Naive thymus-derived CD4-positive, alpha-beta T cell (primary cell): ENCODE measurements around the gene FAM81B. TPM values are rescaled to one million over a fixed set of nuclear protein-coding genes. Genes with fewer than 3 reads are reported as not detected.

ENCODE experiments used
- ATAC-seq: fragments of 150-1000 bp; cut with Tn5 transposase; 2 replicates; pipeline ENCODE4 v1.10.0; 2021; ENCODE audit warnings: mild to moderate bottlenecking, moderate library complexity
- CTCF ChIA-PET: fragments of 350-600 bp; sonication (Branson Sonifier 250); formaldehyde crosslinking; loops from one replicate; lab custom pipeline; 2021; ENCODE audit warnings: antibody characterized with exemption; lab: Charles Lee
- POLR2A ChIA-PET: fragments of 350-600 bp; sonication (Branson Sonifier 250); formaldehyde crosslinking; loops from one replicate; lab custom pipeline; 2021; ENCODE audit warnings: antibody characterized with exemption, inconsistent platforms; lab: Charles Lee
- DNase-seq, 9 donors: peaks; one replicate each; pipeline versions ENCODE4 v3.0.0 to v3.0.0-alpha.2; 2020 to 2022; ENCODE audit warnings: mixed read lengths in 1 of 9
- H3K27ac ChIP-seq: one replicate; pipeline ENCODE4 v1.7.0; 2013; ENCODE audit warnings: mild to moderate bottlenecking, low read depth, low read length, moderate library complexity
- H3K27me3 ChIP-seq, 2 donors: one replicate each; pipeline ENCODE4 v1.7.0; 2013; ENCODE audit warnings: low read length in 2 of 2, mild to moderate bottlenecking in 2 of 2, moderate library complexity in 2 of 2; ENCODE audit not compliant: control insufficient read depth in 2 of 2, insufficient read depth in 2 of 2
- H3K36me3 ChIP-seq, 3 experiments: 1 replicate in 2 of 3; 2 replicates in 1 of 3; pipeline ENCODE4 v1.7.0; 2013; ENCODE audit warnings: low read length in 3 of 3, mild to moderate bottlenecking in 3 of 3, moderate library complexity in 1 of 3; ENCODE audit not compliant: insufficient read depth in 3 of 3, control insufficient read depth in 2 of 3
- H3K4me1 ChIP-seq, 2 donors: one replicate each; pipeline ENCODE4 v1.7.0; 2013; ENCODE audit warnings: low read length in 2 of 2, mild to moderate bottlenecking in 2 of 2, moderate library complexity in 1 of 2; ENCODE audit not compliant: control insufficient read depth in 2 of 2, insufficient read depth in 2 of 2
- H3K4me3 ChIP-seq: 2 replicates; pipeline ENCODE4 v1.7.0; 2013; ENCODE audit warnings: mild to moderate bottlenecking, low read length
- H3K9me3 ChIP-seq, 3 experiments: 1 replicate in 2 of 3; 2 replicates in 1 of 3; pipeline ENCODE4 v1.7.0; 2013; ENCODE audit warnings: low read length in 3 of 3; ENCODE audit not compliant: control insufficient read depth in 2 of 3
- H3K27ac Mint-ChIP-seq, 9 donors: one replicate each; pipeline ENCODE4 v1.8.0; 2020 to 2022; ENCODE audit warnings: mixed read lengths in 9 of 9, mild to moderate bottlenecking in 8 of 9, moderate library complexity in 5 of 9, inconsistent platforms in 2 of 9
- H3K27me3 Mint-ChIP-seq, 5 donors: one replicate each; pipeline ENCODE4 v1.8.0; 2021 to 2022; ENCODE audit warnings: mixed read lengths in 5 of 5, mild to moderate bottlenecking in 1 of 5
- H3K36me3 Mint-ChIP-seq, 5 donors: one replicate each; pipeline ENCODE4 v1.8.0; 2020 to 2022; ENCODE audit warnings: mixed read lengths in 5 of 5, mild to moderate bottlenecking in 3 of 5, inconsistent platforms in 1 of 5
- H3K4me1 Mint-ChIP-seq, 7 donors: one replicate each; pipeline ENCODE4 v1.8.0; 2020 to 2022; ENCODE audit warnings: mixed read lengths in 7 of 7, mild to moderate bottlenecking in 3 of 7, inconsistent platforms in 1 of 7
- H3K4me3 Mint-ChIP-seq, 10 donors: one replicate each; pipeline ENCODE4 v1.8.0; 2020 to 2022; ENCODE audit warnings: mild to moderate bottlenecking in 10 of 10, mixed read lengths in 10 of 10, moderate library complexity in 6 of 10, inconsistent platforms in 2 of 10
- H3K9me3 Mint-ChIP-seq, 11 donors: one replicate each; pipeline ENCODE4 v1.8.0; 2020 to 2022; ENCODE audit warnings: mixed read lengths in 11 of 11, mild to moderate bottlenecking in 4 of 11, inconsistent platforms in 1 of 11, moderate library complexity in 1 of 11
- intact Hi-C, 2 donors: fragments of 100-400 bp; cut with micrococcal nuclease; formaldehyde crosslinking; loops; one replicate each; pipeline ENCODE4 v1.15.1; 2023
- polyA plus RNA-seq, 2 donors: library from polyadenylated mRNA; unstranded; fragments of 300-500 nt; fragmentation: Illumina TruSeq; gene quantifications; one replicate each; pipeline ENCODE4 v1.2.3, GENCODE V29; 2021
- total RNA-seq, 6 experiments: library from RNA in 5 of 6; stranded (reverse) in 5 of 6; gene quantifications; 1 replicate in 5 of 6; 2 replicates in 1 of 6; pipeline ENCODE4 v1.2.3 and lab custom pipeline; 2021 to 2026

Gene FAM81B
- total and polyA plus RNA-seq, 7 experiments from 2014 or later, result not detected

DNA sequence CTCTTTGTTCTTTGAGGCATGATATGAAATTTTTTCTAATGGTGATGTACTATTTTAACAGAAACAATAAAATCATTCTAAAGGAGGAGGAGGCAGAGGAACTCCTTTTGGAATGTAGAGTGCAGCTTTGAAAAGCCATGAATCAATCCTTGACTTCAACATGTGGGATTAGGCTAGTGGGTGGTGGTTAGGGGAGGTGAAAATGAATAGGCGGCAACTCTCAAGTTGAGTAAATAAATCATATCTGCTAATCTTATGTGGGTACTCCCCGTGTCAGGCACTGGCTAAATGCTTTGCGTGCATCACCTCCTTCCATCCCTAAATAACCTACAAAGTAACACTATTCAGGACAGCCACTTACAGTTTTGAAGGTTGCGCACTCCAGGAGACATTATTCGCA, 35.1 kb downstream of the FAM81B start:
- ATAC-seq, result no peak

DNA sequence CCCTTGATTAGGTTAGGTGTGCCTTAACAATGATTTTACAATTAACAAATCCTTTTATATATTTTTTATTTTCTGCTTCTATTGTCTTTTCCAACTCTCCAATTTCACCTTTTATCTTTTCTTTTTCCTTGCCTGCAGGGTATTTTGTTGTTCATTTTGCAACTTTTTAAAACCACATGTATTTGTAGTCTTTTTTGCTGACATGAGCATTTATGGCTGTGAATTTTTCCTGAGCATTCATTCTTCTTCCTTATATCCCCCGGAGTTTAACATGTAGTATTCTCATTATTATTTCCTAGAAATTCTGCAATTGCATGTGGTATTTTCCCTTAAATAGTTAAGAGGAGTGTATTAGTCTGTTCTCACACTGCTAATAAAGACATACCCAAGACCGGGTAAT, 41.6 kb downstream of the FAM81B start:
- no peaks in the 10 kb centered on the region for H3K4me1 Mint-ChIP-seq
- ChIA-PET POLR2A (no interaction called here), CTCF (no interaction called here)
- no peak overlapping the region for H3K4me3 Mint-ChIP-seq
- peaks cover 0 to 24% (median 6%) of the 10 kb centered on the region in 11 donors for H3K9me3 Mint-ChIP-seq
- H3K27me3 Mint-ChIP-seq, result peaks cover 4 to 31% (median 12%) of the 10 kb centered on the region in 5 donors
- no peak overlapping the region for H3K4me3 ChIP-seq
- no peaks in the 10 kb centered on the region for H3K36me3 ChIP-seq
- no peaks in the 10 kb centered on the region for H3K4me1 ChIP-seq
- ATAC-seq (no peak), DNase-seq (no peak)
- H3K36me3 Mint-ChIP-seq, result peaks cover 0 to 5% (median 0%) of the 10 kb centered on the region in 5 donors
- H3K27ac Mint-ChIP-seq, result no peak overlapping the region
- no peak overlapping the region for H3K27ac ChIP-seq
- H3K27me3 ChIP-seq, result no peaks in the 10 kb centered on the region
- intact Hi-C loops, result no loop called here
- H3K9me3 ChIP-seq, result no peaks in the 10 kb centered on the region

More for the DNA sequence above, 35.1 kb downstream of the FAM81B start:
- Mint-ChIP-seq H3K4me1 (no peaks in the 10 kb centered on the region), H3K36me3 (no peaks in the 10 kb centered on the region), H3K27ac (no peak overlapping the region), H3K4me3 (no peak overlapping the region), H3K27me3 (peaks cover 5 to 20% (median 7%) of the 10 kb centered on the region in 5 donors), H3K9me3 (no peaks in the 10 kb centered on the region)
- Histone ChIP-seq H3K9me3 (no peaks in the 10 kb centered on the region), H3K27me3 (no peaks in the 10 kb centered on the region), H3K27ac (no peak overlapping the region), H3K36me3 (no peaks in the 10 kb centered on the region), H3K4me3 (no peak overlapping the region), H3K4me1 (no peaks in the 10 kb centered on the region)
- intact Hi-C loops, result no loop called here
- no peak for DNase-seq
- POLR2A ChIA-PET, result no interaction called here
- CTCF ChIA-PET, result no interaction called here

DNA sequence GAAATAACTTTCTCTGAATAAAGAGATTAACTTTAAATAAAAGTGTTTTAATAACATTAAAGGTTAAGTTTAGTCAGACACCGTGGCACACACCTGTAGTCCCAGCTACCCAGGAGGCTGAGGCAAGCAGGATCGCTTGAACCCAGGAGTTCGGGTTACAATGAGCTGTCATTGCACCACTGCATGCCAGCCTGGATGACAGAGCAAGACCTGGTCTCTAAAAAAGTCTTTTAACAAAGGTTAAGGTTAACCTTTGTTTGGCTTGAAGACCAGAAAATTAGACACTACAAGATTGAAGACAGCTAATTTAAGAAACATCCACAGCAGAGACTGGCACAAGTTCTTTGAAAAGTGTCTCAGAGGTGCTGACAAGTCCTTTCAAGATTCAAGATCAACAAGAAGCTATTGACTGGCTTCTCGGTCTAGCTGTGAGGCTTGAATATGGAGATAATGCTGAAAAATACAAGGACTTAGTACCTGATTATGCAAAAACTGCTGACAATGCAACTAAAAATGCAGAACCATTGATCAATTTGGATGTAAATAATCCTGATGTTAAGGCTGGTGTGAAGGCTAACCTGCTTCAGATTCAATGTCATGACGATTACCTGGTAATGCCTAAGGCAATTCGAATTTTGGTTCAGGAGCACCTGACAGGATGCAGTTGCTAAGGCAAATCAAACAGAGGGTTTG, 48.8 kb downstream of the FAM81B start:
- Mint-ChIP-seq H3K27me3 (peaks cover under 1 to 27% (median 19%) of the 10 kb centered on the region in 5 donors), H3K36me3 (peaks cover 0 to 4% (median 0%) of the 10 kb centered on the region in 5 donors), H3K27ac (no peak overlapping the region), H3K9me3 (peaks cover 0 to 5% (median 0%) of the 10 kb centered on the region in 11 donors), H3K4me3 (no peak overlapping the region), H3K4me1 (no peaks in the 10 kb centered on the region)
- Histone ChIP-seq H3K27ac (no peak overlapping the region), H3K27me3 (no peaks in the 10 kb centered on the region), H3K36me3 (no peaks in the 10 kb centered on the region), H3K9me3 (no peaks in the 10 kb centered on the region), H3K4me3 (no peak overlapping the region), H3K4me1 (no peaks in the 10 kb centered on the region)
- DNase-seq, result no peak
- no peak for ATAC-seq
- ChIA-PET POLR2A (no interaction called here), CTCF (no interaction called here)
- intact Hi-C loops, result no loop called here

DNA sequence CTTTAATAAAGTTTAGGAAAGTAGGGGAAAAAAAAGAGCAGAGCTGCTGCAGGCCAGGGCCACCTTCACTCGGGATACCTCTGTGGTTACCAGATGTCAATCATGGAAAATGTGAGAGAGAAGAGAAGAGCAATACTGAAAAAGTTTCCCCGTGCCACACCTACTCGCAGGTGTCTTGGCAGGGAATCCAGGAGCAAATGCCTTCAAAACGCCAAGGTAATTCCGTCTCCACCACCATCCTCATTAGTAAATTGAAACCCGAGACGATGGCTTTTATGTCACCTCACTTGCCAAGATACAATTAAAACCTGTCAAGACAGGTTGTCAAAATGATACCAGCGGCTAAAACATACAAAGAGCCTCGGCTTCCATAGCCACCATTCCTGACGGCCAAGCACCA, 49.7 kb downstream of the FAM81B start:
- intact Hi-C loops, result no loop called here
- no peaks in the 10 kb centered on the region for H3K4me1 ChIP-seq
- Mint-ChIP-seq H3K4me3 (no peak overlapping the region), H3K4me1 (peaks cover 0 to 2% (median 0%) of the 10 kb centered on the region in 7 donors), H3K36me3 (peaks cover 0 to 4% (median 0%) of the 10 kb centered on the region in 5 donors), H3K27me3 (peaks cover 0 to 32% (median 21%) of the 10 kb centered on the region in 5 donors), H3K27ac (no peak overlapping the region), H3K9me3 (peaks cover 0 to 2% (median 0%) of the 10 kb centered on the region in 11 donors)
- ChIA-PET POLR2A (no interaction called here), CTCF (no interaction called here)
- ATAC-seq (no peak), DNase-seq (no peak)
- H3K27ac ChIP-seq, result no peak overlapping the region
- no peaks in the 10 kb centered on the region for H3K36me3 ChIP-seq
- no peak overlapping the region for H3K4me3 ChIP-seq
- H3K9me3 ChIP-seq, result no peaks in the 10 kb centered on the region
- H3K27me3 ChIP-seq, result no peaks in the 10 kb centered on the region

DNA sequence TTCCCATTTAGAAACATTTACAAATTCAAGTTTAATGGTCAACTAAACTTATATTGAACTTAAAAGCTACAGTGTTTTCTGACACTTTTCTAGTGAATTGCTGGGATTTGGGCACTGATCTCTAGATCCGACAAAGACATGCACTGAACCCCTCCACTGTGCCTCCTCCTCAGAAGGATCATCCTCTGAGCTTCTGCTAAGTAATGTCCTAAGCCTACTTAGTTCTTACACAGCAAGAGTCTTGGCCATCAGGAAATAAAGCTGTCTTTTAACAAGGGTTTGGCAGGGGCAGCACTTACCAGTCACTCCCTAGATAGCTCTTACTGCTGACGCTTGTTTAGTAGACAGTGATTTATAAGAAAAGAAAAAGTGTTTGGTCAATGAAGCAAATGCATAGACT, 50.5 kb downstream of the FAM81B start:
- H3K4me3 ChIP-seq, result no peak overlapping the region
- POLR2A ChIA-PET, result no interaction called here
- no peaks in the 10 kb centered on the region for H3K4me1 ChIP-seq
- H3K4me3 Mint-ChIP-seq, result no peak overlapping the region
- no peaks in the 10 kb centered on the region for H3K9me3 ChIP-seq
- DNase-seq, result no peak
- no peak overlapping the region for H3K27ac Mint-ChIP-seq
- peaks cover 0 to 1% (median 0%) of the 10 kb centered on the region in 11 donors for H3K9me3 Mint-ChIP-seq
- no peak overlapping the region for H3K27ac ChIP-seq
- CTCF ChIA-PET, result no interaction called here
- H3K27me3 Mint-ChIP-seq, result peaks cover 0 to 27% (median 22%) of the 10 kb centered on the region in 5 donors
- H3K36me3 ChIP-seq, result no peaks in the 10 kb centered on the region
- no peaks in the 10 kb centered on the region for H3K27me3 ChIP-seq
- H3K4me1 Mint-ChIP-seq, result peaks cover 0 to 2% (median 0%) of the 10 kb centered on the region in 7 donors
- ATAC-seq, result no peak
- intact Hi-C loops, result no loop called here
- peaks cover 0 to 4% (median 0%) of the 10 kb centered on the region in 5 donors for H3K36me3 Mint-ChIP-seq

DNA sequence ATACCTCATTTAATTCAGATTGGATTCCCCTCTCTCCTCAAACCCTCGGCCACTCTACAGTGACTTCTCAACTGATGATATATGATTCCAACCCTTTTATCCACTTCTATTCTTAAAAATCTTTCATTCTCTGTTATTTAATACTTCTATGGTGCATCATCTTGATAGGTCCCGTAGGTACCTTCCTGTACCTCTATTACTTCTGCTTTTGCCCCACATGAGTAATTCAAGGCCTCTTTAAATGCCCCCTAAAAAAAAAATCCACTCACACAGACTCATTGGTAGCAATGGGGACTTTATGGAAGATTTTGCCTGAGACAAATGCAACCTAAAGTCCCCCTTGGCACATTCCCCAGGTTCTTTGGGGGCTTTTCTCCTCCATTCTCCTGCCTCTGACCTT, 54.3 kb downstream of the FAM81B start:
- Histone ChIP-seq H3K27me3 (no peaks in the 10 kb centered on the region), H3K9me3 (no peaks in the 10 kb centered on the region), H3K4me3 (no peak overlapping the region), H3K36me3 (no peaks in the 10 kb centered on the region), H3K4me1 (no peaks in the 10 kb centered on the region), H3K27ac (no peak overlapping the region)
- peaks cover 0 to 20% (median 14%) of the 10 kb centered on the region in 5 donors for H3K27me3 Mint-ChIP-seq
- ChIA-PET CTCF (no interaction called here), POLR2A (no interaction called here)
- peaks cover 0 to 3% (median 0%) of the 10 kb centered on the region in 5 donors for H3K36me3 Mint-ChIP-seq
- no peak overlapping the region for H3K27ac Mint-ChIP-seq
- ATAC-seq (no peak), DNase-seq (no peak)
- intact Hi-C loops, result no loop called here
- H3K9me3 Mint-ChIP-seq, result peaks cover 0 to 1% (median 0%) of the 10 kb centered on the region in 11 donors
- no peak overlapping the region for H3K4me3 Mint-ChIP-seq
- peaks cover 0 to 2% (median 0%) of the 10 kb centered on the region in 7 donors for H3K4me1 Mint-ChIP-seq

DNA sequence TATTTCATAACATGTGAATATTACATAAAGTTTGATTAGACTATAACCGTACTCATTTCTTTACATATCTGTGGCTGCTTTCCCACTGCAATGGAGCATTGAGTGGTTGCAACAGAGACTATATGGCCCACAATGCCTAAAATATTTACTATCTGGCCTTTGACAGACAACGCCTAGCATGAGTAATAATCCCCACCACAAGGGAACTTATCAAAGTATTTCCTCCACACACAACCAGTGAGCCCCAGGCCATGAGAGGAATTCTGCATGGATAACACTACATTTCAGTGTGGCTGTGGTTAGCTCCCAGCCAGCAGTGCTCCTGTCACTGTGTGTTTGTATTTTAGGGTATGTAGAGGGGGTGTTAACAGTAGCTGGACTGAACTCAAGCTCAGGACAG, 54.8 kb downstream of the FAM81B start:
- Histone ChIP-seq H3K4me3 (no peak overlapping the region), H3K27ac (no peak overlapping the region), H3K36me3 (no peaks in the 10 kb centered on the region), H3K4me1 (no peaks in the 10 kb centered on the region), H3K27me3 (no peaks in the 10 kb centered on the region), H3K9me3 (no peaks in the 10 kb centered on the region)
- peaks cover 0 to 17% (median 9%) of the 10 kb centered on the region in 5 donors for H3K27me3 Mint-ChIP-seq
- H3K27ac Mint-ChIP-seq, result no peak overlapping the region
- H3K36me3 Mint-ChIP-seq, result no peaks in the 10 kb centered on the region
- peaks cover 0 to 2% (median 0%) of the 10 kb centered on the region in 7 donors for H3K4me1 Mint-ChIP-seq
- no peak for ATAC-seq
- CTCF ChIA-PET, result no interaction called here
- DNase-seq, result no peak
- no peak overlapping the region for H3K4me3 Mint-ChIP-seq
- peaks cover 0 to 1% (median 0%) of the 10 kb centered on the region in 11 donors for H3K9me3 Mint-ChIP-seq
- POLR2A ChIA-PET, result no interaction called here
- intact Hi-C loops, result no loop called here
